NCI-H2107 treated with DMSO at 0.1 percent for 48 hours (cell line): ENCODE measurements around the gene C4A.
"Not testable (repeated sequence)": the region's sequence is repeated elsewhere in the genome, so short reads cannot be mapped to it uniquely, and the experiment has no call there.

ENCODE experiments used
- DNase-seq: peaks from one replicate; lab custom pipeline; 2025; ENCODE audit not compliant: unreplicated experiment; lab: John Stamatoyannopoulos, UW

C4A gene

DNA sequence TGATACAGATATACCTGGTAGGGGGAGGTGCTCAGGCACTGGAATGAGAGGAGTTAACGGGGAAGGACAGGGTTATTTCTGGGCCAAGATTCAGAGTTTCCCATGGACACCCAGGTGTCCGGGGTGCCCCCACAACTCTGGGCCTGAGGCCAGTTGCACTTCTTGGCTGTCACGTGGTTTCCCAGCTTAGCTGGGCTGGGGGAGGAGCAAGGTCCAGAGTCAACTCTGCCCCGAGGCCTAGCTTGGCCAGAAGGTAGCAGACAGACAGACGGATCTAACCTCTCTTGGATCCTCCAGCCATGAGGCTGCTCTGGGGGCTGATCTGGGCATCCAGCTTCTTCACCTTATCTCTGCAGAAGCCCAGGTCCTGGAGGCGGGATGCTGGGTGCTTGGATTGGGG is 32.7 kb downstream of the C4A start, which contains the start of gene C4B:
Gene C4B, plus strand, starts transcription at position 249 of the 400 bp plus-strand sequence. Its CDS starts 51 bp downstream, at position 300.
- not testable (repeated sequence) for DNase-seq

DNA sequence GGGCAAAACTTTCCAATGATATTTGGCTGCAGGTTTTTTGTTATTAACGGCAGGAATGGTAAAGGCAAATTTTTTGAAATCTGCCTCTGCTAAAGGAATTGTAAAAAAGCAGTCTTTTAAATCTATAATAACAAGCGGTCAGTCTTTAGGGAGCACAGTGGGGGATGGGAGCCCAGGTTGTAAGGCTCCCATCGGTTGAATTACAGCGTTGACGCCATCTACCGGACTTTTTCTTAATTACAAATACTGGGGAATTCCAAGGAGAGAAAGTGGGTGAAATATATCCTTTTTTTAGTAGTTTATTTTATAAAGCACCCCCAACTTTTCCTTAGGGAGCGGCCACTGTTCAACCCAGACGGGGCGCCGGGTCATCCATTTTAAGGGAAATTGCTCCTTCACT is 40.2 kb downstream of the C4A start:
- DNase-seq = not testable (repeated sequence)

DNA sequence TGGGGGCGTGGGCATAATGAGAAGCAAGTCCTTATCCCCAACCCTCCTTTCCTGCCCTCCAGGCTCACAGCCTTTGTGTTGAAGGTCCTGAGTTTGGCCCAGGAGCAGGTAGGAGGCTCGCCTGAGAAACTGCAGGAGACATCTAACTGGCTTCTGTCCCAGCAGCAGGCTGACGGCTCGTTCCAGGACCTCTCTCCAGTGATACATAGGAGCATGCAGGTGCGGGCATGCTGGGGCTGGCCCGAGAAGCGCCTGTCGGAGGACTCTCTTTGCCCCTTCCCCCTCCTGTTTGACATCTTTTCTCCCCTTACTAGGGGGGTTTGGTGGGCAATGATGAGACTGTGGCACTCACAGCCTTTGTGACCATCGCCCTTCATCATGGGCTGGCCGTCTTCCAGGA is 46.8 kb downstream of the C4A start:
- not testable (repeated sequence) for DNase-seq

DNA sequence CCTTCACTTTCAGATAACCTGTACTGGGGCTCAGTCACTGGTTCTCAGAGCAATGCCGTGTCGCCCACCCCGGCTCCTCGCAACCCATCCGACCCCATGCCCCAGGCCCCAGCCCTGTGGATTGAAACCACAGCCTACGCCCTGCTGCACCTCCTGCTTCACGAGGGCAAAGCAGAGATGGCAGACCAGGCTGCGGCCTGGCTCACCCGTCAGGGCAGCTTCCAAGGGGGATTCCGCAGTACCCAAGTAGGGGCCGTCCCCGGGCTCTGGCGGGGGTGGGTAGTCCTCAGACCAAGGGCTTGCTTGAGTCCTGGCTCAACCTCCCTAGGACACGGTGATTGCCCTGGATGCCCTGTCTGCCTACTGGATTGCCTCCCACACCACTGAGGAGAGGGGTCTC is 47.7 kb downstream of the C4A start:
- not testable (repeated sequence) for DNase-seq

DNA sequence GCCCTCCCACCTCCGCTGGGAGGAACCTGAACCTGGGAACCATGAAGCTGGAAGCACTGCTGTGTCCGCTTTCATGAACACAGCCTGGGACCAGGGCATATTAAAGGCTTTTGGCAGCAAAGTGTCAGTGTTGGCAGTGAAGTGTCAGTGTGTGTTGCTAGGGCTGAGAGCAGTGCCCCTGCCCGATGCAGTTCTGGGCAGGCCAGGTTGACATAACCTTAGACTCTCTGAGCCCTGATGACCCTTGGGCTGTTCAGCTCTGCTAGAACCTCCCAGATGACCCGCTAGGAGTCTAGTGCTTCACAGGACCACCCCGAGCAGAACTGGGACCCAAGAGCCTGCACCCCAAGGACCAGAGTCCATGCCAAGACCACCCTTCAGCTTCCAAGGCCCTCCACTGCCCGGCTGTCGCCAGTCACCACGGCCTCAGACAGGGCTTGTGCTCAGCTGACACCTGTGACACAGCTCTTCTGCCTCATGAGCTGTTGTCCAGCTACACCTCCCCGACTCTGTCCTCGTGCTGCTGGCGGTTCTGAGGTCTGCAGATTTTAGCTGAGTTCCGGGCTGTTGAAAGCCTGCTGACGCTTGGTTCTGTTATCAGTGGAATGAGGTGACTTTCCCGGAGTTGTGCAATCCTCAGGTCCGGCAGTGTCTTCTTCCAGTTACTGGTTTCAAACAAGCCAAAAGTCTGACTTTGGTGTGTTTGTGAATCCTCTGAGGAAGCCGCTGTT is 53.6 kb downstream of the C4A start:
- not testable (repeated sequence) for DNase-seq

DNA sequence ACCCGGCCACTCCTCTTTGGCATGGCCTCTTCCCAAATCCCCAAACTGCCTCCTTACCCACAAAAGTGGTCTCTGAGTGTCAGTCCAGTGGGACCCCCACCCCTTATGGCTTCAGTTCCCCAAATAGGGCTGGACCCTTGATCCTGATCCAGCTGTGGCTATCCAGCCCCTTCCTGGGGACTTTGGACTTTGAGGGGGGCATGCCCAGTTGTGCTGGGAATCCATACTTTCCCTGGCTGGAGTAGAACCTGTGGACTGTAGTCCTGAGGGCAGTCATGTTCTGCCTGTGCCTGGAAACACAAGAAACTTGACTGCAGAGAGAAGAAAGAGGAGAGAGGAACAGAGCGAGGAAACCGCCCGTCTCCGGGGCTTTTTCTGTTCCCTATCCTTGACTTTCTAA is 55.3 kb downstream of the C4A start:
- not testable (repeated sequence) for DNase-seq

DNA sequence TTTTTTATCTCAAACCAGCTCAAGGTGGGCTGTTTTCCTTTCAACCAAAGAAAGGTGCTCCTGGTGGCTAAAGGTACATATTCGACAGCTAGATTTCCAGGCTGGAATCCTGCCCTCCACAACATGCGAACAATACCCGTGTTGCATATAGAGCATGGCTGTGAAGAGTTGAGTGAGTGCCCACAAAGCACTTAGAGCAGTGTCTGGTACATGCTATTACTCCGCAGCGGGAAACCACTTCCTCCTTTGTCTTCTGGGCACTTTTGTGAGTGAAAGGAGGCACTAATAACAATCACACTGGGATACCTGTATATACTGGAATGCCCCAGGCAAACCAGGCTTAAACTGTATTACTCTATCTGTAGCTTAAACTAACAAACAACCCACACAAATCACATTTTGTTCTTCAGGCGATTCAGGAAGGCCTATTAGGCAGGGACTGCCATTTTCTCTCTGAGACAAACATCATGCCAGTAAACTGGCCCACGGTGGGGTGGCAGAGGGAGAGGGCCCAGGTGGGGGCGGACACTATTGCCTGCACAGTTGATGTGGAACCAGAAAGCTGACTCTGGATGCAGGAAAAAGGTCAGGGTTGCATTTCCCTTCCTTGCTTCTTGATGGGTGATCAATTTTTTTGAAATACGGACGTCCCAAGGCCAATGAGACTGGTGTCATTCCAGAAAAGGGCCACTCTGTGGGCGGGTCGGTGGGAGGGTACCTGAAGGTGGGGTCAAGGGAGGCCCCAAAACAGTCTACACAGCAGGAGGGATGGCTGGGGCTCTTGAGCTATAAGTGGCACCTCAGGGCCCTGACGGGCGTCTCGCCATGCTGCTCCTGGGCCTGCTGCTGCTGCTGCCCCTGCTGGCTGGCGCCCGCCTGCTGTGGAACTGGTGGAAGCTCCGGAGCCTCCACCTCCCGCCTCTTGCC is 56.0 kb downstream of the C4A start, which contains the start of gene CYP21A2:
Gene CYP21A2, plus strand, starts transcription at position 818 of the 927 bp plus-strand sequence. Its CDS starts 8 bp downstream, at position 826.
- not testable (repeated sequence) for DNase-seq

DNA sequence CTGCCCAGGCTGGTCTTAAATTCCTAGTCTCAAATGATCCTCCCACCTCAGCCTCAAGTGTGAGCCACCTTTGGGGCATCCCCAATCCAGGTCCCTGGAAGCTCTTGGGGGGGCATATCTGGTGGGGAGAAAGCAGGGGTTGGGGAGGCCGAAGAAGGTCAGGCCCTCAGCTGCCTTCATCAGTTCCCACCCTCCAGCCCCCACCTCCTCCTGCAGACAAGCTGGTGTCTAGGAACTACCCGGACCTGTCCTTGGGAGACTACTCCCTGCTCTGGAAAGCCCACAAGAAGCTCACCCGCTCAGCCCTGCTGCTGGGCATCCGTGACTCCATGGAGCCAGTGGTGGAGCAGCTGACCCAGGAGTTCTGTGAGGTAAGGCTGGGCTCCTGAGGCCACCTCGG is 57.0 kb downstream of the C4A start:
- DNase-seq = not testable (repeated sequence)

DNA sequence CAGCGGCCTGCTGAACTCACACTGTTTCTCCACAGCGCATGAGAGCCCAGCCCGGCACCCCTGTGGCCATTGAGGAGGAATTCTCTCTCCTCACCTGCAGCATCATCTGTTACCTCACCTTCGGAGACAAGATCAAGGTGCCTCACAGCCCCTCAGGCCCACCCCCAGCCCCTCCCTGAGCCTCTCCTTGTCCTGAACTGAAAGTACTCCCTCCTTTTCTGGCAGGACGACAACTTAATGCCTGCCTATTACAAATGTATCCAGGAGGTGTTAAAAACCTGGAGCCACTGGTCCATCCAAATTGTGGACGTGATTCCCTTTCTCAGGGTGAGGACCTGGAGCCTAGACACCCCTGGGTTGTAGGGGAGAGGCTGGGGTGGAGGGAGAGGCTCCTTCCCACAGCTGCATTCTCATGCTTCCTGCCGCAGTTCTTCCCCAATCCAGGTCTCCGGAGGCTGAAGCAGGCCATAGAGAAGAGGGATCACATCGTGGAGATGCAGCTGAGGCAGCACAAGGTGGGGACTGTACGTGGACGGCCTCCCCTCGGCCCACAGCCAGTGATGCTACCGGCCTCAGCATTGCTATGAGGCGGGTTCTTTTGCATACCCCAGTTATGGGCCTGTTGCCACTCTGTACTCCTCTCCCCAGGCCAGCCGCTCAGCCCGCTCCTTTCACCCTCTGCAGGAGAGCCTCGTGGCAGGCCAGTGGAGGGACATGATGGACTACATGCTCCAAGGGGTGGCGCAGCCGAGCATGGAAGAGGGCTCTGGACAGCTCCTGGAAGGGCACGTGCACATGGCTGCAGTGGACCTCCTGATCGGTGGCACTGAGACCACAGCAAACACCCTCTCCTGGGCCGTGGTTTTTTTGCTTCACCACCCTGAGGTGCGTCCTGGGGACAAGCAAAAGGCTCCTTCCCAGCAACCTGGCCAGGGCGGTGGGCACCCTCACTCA is 57.7 kb downstream of the C4A start:
- not testable (repeated sequence) for DNase-seq

DNA sequence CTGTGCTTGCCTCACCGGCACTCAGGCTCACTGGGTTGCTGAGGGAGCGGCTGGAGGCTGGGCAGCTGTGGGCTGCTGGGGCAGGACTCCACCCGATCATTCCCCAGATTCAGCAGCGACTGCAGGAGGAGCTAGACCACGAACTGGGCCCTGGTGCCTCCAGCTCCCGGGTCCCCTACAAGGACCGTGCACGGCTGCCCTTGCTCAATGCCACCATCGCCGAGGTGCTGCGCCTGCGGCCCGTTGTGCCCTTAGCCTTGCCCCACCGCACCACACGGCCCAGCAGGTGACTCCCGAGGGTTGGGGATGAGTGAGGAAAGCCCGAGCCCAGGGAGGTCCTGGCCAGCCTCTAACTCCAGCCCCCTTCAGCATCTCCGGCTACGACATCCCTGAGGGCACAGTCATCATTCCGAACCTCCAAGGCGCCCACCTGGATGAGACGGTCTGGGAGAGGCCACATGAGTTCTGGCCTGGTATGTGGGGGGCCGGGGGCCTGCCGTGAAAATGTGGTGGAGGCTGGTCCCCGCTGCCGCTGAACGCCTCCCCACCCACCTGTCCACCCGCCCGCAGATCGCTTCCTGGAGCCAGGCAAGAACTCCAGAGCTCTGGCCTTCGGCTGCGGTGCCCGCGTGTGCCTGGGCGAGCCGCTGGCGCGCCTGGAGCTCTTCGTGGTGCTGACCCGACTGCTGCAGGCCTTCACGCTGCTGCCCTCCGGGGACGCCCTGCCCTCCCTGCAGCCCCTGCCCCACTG is 58.6 kb downstream of the C4A start:
- not testable (repeated sequence) for DNase-seq

DNA sequence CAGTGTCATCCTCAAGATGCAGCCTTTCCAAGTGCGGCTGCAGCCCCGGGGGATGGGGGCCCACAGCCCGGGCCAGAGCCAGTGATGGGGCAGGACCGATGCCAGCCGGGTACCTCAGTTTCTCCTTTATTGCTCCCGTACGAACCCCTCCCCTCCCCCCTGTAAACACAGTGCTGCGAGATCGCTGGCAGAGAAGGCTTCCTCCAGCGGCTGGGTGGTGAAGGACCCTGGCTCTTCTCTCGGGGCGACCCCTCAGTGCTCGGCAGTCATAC is 59.1 kb downstream of the C4A start:
- not testable (repeated sequence) for DNase-seq

DNA sequence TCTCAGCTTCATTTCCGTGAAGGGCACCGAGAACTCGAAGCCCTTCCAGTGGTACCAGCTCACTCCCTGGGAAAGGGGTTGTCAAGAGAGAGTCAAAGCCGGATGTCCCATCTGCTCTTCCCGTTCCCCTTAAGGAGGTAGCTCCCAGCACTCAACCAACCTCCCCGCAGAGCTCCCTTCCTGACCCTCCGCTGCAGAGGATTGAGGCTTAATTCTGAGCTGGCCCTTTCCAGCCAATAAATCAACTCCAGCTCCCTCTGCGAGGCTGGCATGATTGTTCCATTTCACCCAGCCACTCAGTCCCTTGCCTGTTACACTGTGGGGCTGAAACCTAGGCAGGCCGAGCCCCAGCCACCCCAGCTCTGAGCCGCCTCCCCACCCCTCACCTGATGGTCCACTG is 59.5 kb downstream of the C4A start:
- DNase-seq = not testable (repeated sequence)

DNA sequence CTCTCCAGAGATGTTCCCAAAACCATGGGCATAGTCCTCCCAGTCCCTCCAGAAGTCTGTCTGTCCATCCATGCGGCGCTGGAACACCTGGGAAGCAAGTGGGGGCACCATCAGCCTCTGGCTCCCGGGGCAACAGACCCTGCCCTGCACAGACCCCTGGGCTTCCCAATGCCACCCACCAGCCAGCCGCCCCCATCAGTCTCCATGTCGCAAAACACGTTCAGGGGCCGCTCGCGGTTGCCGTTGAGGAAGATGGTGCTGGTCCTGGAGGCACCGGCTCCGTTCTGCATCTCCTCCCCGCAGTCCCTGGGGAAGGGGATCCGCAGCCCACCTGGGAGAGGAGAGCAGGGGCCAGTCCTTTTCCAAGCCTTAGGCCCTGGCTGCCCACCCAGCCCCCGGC is 60.4 kb downstream of the C4A start:
- not testable (repeated sequence) for DNase-seq

DNA sequence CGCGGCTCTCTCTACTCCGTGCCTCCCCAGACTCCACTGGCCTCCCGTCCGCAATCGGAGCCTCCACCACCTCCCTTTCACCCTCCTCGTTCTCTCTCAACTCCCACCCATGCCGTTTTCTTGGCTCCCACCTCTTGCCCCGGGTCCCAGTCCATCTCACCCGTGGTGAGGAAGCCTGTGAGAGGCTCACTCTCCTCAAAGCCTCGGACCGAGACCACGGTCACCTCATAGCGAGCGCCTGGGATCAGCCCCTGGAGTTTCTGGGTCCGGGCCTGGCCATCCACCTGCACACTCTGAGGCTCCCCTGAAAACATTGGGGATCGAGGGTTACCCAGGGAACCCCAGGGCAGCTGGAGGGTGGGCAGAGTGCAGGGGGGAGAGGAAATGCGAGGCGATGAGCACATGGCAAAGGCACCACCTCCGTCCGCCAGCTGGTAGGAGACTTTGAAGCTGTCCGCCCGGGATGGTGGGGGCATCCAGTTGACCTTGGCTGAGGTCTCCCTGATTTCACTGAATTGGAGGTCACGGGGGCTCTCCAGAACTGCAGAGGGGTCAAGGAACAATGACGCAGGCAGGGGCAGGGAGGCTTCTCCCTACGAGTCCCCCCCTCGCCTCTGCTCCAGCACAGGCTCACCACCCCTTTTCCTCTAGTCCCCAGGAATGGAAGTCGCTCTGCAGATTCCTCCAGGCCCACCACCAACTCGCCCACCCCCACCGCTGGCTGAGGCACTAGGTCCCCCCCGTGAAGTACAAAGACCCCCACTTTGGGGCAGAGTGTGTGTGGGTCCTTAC is 61.9 kb downstream of the C4A start:
- DNase-seq = not testable (repeated sequence)

DNA sequence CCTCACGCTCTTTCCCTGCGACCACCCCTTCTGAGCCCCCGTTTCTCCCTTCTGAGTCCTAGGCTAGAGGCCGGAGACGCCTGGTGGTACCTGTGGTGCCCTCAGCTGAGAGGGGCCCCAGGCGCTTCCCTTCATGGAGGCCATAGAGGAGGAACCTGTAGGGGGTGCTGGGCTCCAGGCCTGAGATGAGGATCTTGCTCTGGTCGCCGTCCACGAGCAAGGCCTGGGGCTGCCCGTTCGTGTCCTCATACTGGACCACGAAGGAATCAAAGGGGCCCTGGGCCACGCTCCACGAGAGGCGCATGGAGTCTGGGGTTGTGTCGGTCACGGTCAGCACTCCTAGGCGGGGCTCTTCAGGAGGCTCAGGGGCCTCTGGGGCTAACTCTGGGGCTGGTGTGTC is 63.1 kb downstream of the C4A start:
- not testable (repeated sequence) for DNase-seq

DNA sequence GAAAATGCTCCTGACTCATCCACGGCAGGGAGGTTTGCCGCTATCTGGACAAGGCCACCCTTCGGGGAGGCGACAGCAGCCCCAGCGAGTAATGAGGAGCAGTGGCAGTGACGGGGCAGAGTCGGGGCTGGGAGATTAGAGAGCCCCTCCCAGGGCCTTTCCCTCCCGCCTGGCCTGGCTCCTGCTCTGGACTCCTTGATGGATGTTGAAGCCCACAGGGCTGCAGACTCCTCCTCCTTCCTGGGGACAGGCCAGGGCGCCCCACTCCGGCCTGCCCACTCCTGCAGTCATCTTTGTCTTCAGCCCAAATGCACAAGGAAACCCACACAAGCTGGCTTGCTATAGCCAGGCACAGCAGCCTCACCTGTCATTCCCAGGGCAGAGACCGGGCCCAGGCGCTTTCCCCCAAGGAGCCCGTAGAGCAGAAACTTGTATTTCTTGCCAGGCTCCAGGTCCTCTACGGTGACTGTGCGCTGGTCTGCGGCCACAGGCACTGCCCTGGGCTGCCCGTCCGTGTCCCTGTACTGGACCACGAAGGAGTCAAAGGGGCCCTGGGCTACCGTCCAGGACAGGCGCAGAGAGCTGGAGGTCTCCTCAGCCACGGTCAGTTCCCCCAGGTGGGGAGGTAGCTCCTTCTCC is 64.1 kb downstream of the C4A start:
- no peak for DNase-seq

DNA sequence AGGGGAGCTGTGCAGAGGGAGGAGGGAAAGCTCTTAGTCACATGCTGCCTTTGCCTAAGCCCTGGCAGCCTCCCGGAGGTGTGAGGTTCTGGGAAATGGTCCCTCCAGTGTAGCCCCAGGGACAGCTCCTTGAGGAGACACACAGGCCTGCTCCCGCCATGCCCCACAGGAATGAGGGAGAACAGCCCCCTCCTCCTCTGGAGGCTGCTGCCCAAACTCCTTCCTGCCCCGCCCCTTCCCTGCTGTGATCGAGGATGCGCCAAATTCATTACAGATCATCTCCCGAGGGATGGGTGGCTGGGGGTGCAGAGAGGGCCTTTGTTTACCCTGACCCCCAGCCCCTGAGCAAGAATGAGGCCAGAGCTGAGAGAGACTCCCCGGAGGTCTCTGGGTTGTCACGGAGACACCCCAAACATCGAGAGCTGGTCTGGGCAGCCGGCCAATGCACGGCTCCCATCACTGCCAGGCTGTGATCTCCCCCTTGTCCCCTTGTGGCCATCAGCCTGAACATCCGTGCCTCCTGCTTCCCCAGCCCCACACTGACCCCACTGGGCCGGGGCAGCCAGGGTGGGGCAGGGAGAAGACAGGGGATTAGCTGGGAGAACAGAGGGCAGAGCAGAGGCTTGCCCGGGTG is 64.7 kb downstream of the C4A start:
- no peak for DNase-seq

DNA sequence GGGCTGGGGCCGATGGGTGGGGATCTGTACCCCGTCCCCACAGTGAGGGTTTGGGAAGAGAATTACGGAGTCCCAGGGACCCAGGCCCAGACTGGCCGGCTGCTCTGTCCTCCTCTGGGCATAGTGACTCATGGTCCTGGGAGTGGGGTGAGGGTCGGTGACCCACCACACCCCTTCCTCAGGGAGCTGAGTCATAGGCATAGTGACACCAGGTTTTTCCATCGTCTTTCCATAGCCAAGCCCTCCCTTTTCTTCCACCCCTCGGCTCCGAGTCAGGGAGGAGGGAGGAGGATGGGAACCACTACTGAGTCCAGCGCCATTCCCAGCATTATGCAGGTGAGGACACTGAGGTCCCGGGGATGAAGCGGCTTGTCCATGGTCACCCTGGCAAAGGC is 65.2 kb downstream of the C4A start:
- DNase-seq = no peak

DNA sequence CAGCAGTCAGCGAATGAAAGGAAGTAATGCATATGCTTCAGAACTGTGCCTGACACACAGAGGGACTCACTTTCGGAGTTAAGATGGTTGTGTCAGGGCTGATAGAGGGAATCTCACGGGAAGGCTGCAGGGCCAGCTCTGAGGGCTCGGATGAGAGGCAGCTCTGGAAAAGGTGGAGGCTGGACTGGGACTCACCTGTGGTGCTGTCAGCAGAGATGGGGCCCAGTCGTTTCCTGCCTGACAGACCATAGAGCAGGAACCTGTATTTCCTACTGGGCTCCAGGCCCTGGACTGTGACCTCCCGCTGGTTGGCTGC is 65.6 kb downstream of the C4A start:
- no peak for DNase-seq
